ENCODE measurements around the gene ERCC6L2. TPM values are rescaled to one million over a fixed set of nuclear protein-coding genes. Genes with fewer than 3 reads are reported as not detected.
A peak's percentile ranks its signal among the peaks of the same experiment; 100 is the strongest.

The ERCC6L2 gene, protein sequence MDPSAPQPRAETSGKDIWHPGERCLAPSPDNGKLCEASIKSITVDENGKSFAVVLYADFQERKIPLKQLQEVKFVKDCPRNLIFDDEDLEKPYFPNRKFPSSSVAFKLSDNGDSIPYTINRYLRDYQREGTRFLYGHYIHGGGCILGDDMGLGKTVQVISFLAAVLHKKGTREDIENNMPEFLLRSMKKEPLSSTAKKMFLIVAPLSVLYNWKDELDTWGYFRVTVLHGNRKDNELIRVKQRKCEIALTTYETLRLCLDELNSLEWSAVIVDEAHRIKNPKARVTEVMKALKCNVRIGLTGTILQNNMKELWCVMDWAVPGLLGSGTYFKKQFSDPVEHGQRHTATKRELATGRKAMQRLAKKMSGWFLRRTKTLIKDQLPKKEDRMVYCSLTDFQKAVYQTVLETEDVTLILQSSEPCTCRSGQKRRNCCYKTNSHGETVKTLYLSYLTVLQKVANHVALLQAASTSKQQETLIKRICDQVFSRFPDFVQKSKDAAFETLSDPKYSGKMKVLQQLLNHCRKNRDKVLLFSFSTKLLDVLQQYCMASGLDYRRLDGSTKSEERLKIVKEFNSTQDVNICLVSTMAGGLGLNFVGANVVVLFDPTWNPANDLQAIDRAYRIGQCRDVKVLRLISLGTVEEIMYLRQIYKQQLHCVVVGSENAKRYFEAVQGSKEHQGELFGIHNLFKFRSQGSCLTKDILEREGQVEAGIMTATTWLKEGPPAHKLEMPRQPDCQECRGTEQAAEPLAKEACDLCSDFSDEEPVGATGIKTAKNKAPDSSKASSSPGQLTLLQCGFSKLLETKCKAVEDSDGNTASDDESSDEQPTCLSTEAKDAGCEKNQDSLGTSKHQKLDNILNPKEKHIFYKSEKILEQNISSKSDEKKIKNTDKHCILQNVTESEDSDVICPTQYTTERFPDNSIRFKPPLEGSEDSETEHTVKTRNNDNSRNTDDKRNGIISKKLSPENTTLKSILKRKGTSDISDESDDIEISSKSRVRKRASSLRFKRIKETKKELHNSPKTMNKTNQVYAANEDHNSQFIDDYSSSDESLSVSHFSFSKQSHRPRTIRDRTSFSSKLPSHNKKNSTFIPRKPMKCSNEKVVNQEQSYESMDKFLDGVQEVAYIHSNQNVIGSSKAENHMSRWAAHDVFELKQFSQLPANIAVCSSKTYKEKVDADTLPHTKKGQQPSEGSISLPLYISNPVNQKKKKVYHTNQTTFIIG (N-terminal part only)
- polyA plus RNA-seq (2012; ENCODE audit: missing spikeins), result 16.6 TPM

DNA sequence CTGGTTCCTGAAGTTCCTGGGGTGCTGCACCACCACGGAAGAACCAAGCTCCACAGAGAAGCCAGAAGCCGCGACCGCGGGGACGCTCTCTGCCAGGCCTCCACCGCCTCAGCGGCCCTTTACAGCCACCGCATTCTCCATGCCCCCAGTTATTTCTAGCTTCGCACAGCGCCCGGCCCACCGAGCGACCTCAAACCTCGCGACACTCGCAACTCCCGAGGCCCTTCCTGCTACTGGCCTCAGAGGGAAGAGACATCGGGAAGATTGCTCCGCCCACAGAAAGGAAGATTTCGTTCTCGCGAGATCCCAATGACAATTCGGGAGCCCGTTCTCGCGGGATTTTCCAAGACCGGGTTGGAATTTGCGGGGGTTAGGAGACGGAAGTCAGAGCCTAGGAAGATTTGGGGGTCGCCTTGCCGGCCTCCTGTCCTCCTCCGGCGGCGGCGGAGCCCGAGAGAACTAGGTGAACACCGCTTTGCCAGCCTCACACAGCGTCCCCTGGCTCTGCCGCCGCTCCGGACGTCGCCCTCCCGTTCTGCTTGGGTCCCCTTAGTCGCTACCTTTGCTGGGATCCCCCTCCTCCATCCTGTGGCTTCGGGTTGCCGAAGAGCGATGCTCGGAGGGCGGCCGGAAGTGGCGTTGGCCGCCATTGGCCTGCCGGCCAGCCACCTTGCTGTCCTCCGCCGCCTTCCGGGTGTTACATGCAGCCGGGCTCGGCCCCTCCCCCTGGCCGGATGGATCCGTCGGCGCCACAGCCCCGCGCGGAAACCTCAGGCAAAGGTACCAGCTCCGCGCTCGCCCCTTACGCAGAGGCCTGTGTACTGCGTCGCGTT is at the start of gene ERCC6L2:
Gene ERCC6L2 (plus strand): TSS at position 387 of the 833 bp plus-strand sequence. CDS start 348 bp downstream, at position 735.
- DNase-seq (ENCODE audit: insufficient read length) (peak; percentile 78), FAIRE-seq (peak; percentile 98)
- peak; percentile 92 for TF ChIP-seq POLR2A (IDR thresholded peaks at IDR 0.05; ENCODE audit: low read depth, low read length)
- TF ChIP-seq POLR2AphosphoS5 (IDR thresholded peaks at IDR 0.05; ENCODE audit: low read depth, low read length), result peak; percentile 90
- TF ChIP-seq TAF1 (IDR thresholded peaks at IDR 0.05; ENCODE audit: borderline replicate concordance, low read depth, low read length), result peak; percentile 98

DNA sequence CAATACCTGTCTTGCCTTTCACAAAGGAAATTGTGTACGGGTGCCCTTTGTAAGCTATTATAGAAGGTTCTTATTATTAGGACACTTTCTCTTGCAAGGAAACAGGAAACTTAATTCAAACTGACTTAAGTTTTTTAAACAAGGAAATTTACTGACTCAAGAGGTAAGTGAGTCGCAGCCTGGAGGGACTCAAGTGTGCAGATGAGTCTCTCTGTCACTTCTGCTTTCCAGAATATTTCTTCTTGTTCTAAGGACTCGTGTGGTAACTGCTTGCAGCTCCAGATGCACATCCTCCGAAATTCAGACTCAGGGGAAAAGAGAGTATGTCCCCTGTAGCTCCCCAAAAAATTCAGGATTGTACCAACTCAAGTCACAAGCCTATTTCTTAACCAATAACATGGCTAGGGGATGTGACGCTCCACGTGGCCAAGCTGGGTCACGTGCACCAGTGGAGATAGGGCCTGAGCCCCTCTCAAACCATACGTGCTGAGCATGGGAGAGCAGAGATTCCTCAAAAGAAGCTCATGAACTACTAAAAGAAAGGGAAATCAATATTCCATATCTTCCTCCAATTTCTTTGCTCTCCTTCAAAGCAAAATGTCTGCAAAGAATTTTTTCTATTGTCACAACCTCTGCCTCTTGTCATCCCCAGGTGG is 49.2 kb upstream of the ERCC6L2 start:
- FAIRE-seq (no peak), DNase-seq (ENCODE audit: insufficient read length) (no peak)
- TF ChIP-seq POLR2AphosphoS5 (IDR thresholded peaks at IDR 0.05; ENCODE audit: low read depth, low read length), result no peak
- TF ChIP-seq POLR2A (IDR thresholded peaks at IDR 0.05; ENCODE audit: low read depth, low read length), result no peak
- no peak for TF ChIP-seq TAF1 (IDR thresholded peaks at IDR 0.05; ENCODE audit: borderline replicate concordance, low read depth, low read length)

DNA sequence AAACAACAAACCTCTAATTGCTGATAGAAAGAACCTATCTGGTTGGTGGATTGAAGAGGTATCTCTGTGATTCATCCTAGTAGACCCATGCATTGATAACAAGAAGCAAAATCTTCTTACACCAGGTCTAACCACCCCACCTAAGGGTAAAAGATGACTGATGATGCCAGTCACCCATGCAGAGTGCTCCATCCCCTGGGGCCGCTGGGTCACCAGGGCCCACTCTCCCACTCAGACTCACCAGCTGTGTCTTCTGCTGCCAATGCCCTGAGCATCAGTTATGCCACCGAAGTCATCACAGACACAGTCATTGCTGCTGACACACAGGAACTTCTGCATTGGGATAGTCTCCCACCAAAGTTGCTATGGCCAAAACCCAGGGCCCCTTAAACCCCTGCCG is 44.7 kb upstream of the ERCC6L2 start:
- FAIRE-seq (no peak), DNase-seq (ENCODE audit: insufficient read length) (no peak)
- TF ChIP-seq POLR2A (IDR thresholded peaks at IDR 0.05; ENCODE audit: low read depth, low read length) (no peak), POLR2AphosphoS5 (IDR thresholded peaks at IDR 0.05; ENCODE audit: low read depth, low read length) (no peak), TAF1 (IDR thresholded peaks at IDR 0.05; ENCODE audit: borderline replicate concordance, low read depth, low read length) (no peak)

DNA sequence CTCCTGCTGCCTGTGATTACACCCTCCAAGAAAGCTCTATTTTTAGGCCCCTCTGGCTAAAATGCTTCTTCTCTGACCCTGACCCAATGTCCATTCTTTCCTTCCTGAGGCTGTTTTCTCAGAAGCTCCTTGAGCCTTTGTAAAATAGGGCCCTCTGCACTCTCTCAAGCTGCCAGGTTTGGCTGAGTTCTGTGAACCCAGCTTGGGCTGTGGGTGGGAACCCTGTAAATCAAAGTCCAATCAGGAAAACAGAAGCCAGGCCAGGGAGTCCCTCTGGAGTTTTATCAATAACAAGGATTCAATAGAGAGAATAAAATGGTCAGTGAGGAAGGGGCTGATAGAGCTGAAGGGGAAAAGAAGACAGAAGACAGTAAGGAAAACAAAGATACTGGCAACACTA is 43.7 kb upstream of the ERCC6L2 start:
- DNase-seq (ENCODE audit: insufficient read length) (no peak), FAIRE-seq (no peak)
- no peak for TF ChIP-seq POLR2A (IDR thresholded peaks at IDR 0.05; ENCODE audit: low read depth, low read length)

DNA sequence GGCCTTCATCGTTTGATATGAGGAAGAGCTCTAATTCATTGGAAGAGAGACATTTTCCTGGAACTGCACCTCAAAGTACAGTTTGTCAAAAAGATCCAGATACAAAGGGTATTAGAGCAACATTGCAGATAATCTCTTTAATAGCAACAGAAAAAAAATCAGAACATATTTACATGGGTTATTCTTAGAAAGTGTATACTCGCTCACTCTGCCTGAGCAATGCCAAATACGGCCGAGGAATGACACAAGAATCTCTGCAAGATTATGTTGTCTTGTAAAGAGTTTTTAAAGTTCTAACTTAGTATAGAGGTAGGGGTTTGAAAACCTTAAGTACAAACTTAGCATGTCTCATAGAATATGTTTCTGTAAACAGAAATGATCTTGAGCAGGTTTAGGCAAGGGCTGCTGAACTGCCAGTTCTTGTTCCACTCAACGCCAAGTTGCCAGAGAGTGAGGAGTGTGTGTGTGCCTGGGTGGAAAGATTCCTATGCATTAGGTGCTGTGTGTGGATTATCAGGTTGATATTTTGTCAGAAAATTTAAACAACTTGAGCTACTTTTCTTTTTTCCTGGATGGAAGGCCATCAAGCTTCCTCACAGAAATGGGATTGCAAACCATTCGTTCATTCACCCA is 41.8 kb upstream of the ERCC6L2 start:
- TF ChIP-seq POLR2AphosphoS5 (IDR thresholded peaks at IDR 0.05; ENCODE audit: low read depth, low read length) (no peak), POLR2A (IDR thresholded peaks at IDR 0.05; ENCODE audit: low read depth, low read length) (no peak)
- no peak for DNase-seq (ENCODE audit: insufficient read length)
- FAIRE-seq, result no peak

DNA sequence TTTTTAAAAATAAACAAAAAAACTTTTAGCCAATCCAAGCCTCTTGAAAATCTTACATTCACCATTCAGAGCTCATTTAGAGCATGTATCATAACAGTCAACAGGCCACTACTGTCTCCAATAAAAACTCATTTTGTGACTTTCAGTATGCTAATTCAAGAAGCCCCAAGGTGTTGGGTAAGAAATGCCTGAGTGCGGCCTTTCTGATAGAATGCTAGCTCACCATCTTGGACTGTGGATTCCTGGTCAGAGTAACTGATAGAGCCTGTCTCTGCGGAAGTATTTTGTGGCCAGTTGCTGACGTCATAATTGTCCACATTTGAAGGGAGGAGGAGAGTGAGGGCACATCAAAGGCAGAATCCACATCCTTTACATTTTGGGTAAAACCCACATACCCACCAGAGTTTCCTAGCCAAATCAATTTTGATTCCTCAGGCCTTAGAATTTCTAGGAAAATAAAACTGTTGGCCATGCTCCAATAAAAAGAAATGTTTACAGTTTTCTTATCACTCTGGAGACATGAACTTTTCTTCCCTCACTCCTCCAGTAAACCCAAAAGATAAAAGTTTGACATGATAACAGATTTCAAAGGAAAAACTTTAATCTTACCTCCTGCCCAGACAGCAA is 41.1 kb upstream of the ERCC6L2 start:
- no peak for TF ChIP-seq TAF1 (IDR thresholded peaks at IDR 0.05; ENCODE audit: borderline replicate concordance, low read depth, low read length)
- no peak for TF ChIP-seq POLR2A (IDR thresholded peaks at IDR 0.05; ENCODE audit: low read depth, low read length)
- TF ChIP-seq POLR2AphosphoS5 (IDR thresholded peaks at IDR 0.05; ENCODE audit: low read depth, low read length), result no peak
- FAIRE-seq (no peak), DNase-seq (ENCODE audit: insufficient read length) (no peak)

DNA sequence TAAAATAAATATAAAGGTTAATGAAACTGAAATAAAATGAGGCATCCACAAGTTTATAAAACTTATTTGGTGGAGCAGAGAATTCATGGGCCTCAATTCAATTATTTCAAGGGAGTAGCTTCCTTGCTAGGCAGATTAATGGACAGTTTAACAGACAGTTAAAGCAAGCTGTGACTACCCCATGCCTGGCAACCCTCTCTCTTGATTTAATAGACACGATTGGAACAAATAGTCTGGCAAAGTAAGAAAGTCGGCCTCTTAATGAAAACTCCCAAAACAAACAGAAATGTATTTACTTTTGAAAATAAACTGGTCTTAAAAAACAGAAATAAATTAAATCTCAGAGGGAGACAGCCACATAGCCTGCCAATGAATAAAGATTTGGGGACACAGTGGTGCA is 40.1 kb upstream of the ERCC6L2 start:
- FAIRE-seq (no peak), DNase-seq (ENCODE audit: insufficient read length) (no peak)
- TF ChIP-seq POLR2AphosphoS5 (IDR thresholded peaks at IDR 0.05; ENCODE audit: low read depth, low read length) (no peak), POLR2A (IDR thresholded peaks at IDR 0.05; ENCODE audit: low read depth, low read length) (no peak), TAF1 (IDR thresholded peaks at IDR 0.05; ENCODE audit: borderline replicate concordance, low read depth, low read length) (no peak)

DNA sequence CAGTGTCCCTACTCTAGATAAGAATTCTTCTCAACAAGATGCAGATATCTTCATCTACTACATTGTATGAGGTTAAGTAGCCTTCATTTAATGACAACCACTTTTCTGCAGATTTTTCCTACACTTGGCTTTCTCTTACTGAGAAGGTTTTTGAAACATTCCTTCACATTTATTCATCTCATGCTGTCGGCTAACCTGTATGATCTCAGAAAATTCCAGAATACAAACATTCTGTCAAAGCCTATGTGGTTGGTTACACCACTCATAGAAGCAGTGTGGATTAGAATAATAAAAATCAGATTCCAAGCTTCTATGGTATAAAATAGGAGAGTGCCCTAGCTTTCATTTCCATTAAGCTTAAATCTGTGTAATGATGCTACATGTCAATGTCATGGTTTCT is 39.4 kb upstream of the ERCC6L2 start:
- DNase-seq (ENCODE audit: insufficient read length) (no peak), FAIRE-seq (no peak)
- TF ChIP-seq POLR2AphosphoS5 (IDR thresholded peaks at IDR 0.05; ENCODE audit: low read depth, low read length), result no peak
- TF ChIP-seq TAF1 (IDR thresholded peaks at IDR 0.05; ENCODE audit: borderline replicate concordance, low read depth, low read length), result no peak
- no peak for TF ChIP-seq POLR2A (IDR thresholded peaks at IDR 0.05; ENCODE audit: low read depth, low read length)

DNA sequence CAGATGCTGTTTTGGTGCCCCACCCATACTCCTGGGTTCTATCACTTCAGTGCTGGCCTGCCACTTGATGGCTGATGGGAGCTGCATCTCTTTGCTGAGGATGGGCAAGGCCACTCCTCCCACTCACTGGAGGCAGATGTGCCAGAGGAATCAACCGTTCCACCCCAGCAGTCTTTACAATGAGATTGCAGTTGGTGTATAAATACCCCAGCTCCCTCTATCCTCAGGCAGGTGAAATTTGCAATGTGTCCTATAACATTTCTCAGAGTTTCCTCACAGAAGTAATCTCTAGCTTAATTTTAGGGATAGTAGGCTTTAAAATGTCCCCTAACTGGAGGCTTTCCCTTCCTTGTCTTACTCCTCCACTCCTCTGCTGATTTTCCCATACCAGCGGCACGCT is 36.5 kb upstream of the ERCC6L2 start:
- DNase-seq (ENCODE audit: insufficient read length) (no peak), FAIRE-seq (no peak)
- TF ChIP-seq POLR2AphosphoS5 (IDR thresholded peaks at IDR 0.05; ENCODE audit: low read depth, low read length) (no peak), POLR2A (IDR thresholded peaks at IDR 0.05; ENCODE audit: low read depth, low read length) (no peak), TAF1 (IDR thresholded peaks at IDR 0.05; ENCODE audit: borderline replicate concordance, low read depth, low read length) (no peak)
